OCI-LY3 (cell line): Measurements from ENCODE around the gene ZNF573.

Experiments used
- EZH2phosphoT487 ChIP-seq: fragments of 200-600 bp; shearing (Covaris generic); IDR thresholded peaks from 2 replicates; pipeline ENCODE4 v1.6.1; 2018; ENCODE audit warnings: antibody characterized with exemption, mixed run types, low read depth
- TF ChIP-seq, protein P1 (sequence below): fragments of 200-600, 300-600 bp; sonication (generic); IDR thresholded peaks from 2 replicates; pipeline ENCODE4 v1.5.1; 2014; ENCODE audit warnings: antibody characterized with exemption, low read length, low read depth

DNA sequence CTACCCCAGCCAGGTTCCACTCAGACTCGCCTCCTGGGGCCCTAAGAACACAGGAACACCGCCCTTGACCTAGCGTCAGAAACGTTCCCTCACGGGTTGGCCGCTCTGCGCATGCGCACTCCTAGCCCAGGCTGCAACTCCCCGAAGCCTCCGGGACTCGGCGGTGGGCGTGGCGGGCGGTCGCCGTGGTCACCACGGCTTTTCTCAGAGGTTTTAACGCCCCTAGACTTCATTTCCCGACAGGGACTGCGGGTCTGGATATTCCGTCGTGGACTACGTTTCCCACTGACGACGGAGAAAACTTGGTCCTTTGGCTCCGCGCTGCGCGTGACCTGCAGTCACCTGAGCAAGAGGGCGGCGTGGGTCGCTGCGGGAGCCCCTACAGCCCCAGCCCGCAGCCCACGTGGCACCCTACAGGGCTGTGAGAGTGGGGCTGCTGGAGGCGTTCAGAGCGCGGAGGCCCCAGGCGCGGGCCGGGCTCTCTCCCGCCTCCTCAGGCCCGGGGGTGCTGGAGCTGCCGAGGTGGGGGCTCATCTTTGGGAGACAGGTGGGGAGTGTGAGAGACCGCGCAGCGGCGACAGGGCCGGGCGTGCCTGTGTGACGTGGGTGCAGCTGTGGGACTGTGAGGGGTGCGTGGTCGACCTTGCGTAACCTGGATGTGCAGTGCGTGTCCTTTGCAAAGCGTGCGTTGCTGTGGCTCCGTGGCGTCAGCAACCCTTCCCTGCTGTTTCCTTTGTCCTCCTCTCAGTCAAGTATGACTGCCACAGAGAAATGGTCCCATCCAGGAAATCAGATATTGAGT, 38.0 kb upstream of the ZNF573 start:
- TF ChIP-seq, protein P1, sequence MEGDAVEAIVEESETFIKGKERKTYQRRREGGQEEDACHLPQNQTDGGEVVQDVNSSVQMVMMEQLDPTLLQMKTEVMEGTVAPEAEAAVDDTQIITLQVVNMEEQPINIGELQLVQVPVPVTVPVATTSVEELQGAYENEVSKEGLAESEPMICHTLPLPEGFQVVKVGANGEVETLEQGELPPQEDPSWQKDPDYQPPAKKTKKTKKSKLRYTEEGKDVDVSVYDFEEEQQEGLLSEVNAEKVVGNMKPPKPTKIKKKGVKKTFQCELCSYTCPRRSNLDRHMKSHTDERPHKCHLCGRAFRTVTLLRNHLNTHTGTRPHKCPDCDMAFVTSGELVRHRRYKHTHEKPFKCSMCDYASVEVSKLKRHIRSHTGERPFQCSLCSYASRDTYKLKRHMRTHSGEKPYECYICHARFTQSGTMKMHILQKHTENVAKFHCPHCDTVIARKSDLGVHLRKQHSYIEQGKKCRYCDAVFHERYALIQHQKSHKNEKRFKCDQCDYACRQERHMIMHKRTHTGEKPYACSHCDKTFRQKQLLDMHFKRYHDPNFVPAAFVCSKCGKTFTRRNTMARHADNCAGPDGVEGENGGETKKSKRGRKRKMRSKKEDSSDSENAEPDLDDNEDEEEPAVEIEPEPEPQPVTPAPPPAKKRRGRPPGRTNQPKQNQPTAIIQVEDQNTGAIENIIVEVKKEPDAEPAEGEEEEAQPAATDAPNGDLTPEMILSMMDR, result no peak
- TF ChIP-seq EZH2phosphoT487, result no peak
